ENCODE data around the gene TMCO4. TPM values are rescaled to one million over a fixed set of nuclear protein-coding genes. Genes with fewer than 3 reads are reported as not detected.

TMCO4 gene
- total and polyA plus RNA-seq, 2 of the 8 experiments (the other 6 are each of a cell fraction or from before 2014, with no cell fraction given): 3.0 to 3.1 TPM

GRCh38 chr1:19802269-19802668 is 2.6 kb upstream of the TMCO4 start (continued):
- TF ChIP-seq CHD7 (IDR thresholded peaks at IDR 0.05; ENCODE audit: insufficient replicate concordance, low read length) (no peak), E2F6 (IDR thresholded peaks at IDR 0.05) (no peak), PHF8 (conservative IDR thresholded peaks at IDR 0.05; ENCODE audit: low read depth, low read length) (no peak), MAX (IDR thresholded peaks at IDR 0.05) (no peak), BCL11A (IDR thresholded peaks at IDR 0.05; ENCODE audit: low read depth in 2 of 2, low read length in 2 of 2) (no peak), KDM4A (IDR thresholded peaks at IDR 0.05; ENCODE audit: low read depth, low read length, severe bottlenecking) (no peak), RAD21 (IDR thresholded peaks at IDR 0.05 in 1 of 2, conservative IDR thresholded peaks at IDR 0.05 in 1 of 2; ENCODE audit: low read depth in 2 of 2, low read length in 2 of 2) (no peak), POLR2A (IDR thresholded peaks at IDR 0.05; ENCODE audit: control extremely low read depth in 1 of 2, low read depth in 2 of 2, low read length in 2 of 2) (no peak), SIN3A (conservative IDR thresholded peaks at IDR 0.05 in 1 of 2, IDR thresholded peaks at IDR 0.05 in 1 of 2; ENCODE audit: low read depth in 1 of 2, low read length in 2 of 2) (no peak), ZNF274 (IDR thresholded peaks at IDR 0.05; ENCODE audit: borderline replicate concordance, extremely low read depth, low read length) (no peak)

Data from H1 (cell line).